GM21825 (cell line): ENCODE measurements around the gene OR4D11.
"Not testable (repeated sequence)": the region's sequence is repeated elsewhere in the genome, so short reads cannot be mapped to it uniquely, and the experiment has no call there.

Experiments used
- ATAC-seq: cut with Tn5 transposase; IDR thresholded peaks from one replicate; pipeline ENCODE4 v1.9.1; 2021; ENCODE audit warnings: mild to moderate bottlenecking, moderate library complexity; ENCODE audit not compliant: unreplicated experiment

OR4D11 gene

GRCh38 chr11:59503276-59503675, at the start of gene OR4D11:
TSS of gene OR4D11 (plus strand) at chr11:59503576. CDS start at chr11:59503576, 0 bp downstream.
- ATAC-seq, result no peak

GRCh38 chr11:59456661-59457060, 46.7 kb upstream of the OR4D11 start, which contains the start of gene OR4D6:
TSS of gene OR4D6 (plus strand) at chr11:59456961. CDS start at chr11:59456961, 0 bp downstream.
- no peak for ATAC-seq

GRCh38 chr11:59459916-59460315, 43.5 kb upstream of the OR4D11 start:
- ATAC-seq, result no peak

GRCh38 chr11:59463190-59463641, 40.2 kb upstream of the OR4D11 start:
- no peak for ATAC-seq

GRCh38 chr11:59473015-59473414, 30.4 kb upstream of the OR4D11 start, which contains the start of gene OR4D10:
TSS of gene OR4D10 (plus strand) at chr11:59473315. CDS start at chr11:59477430, 4,115 bp downstream.
- no peak for ATAC-seq

DNA sequence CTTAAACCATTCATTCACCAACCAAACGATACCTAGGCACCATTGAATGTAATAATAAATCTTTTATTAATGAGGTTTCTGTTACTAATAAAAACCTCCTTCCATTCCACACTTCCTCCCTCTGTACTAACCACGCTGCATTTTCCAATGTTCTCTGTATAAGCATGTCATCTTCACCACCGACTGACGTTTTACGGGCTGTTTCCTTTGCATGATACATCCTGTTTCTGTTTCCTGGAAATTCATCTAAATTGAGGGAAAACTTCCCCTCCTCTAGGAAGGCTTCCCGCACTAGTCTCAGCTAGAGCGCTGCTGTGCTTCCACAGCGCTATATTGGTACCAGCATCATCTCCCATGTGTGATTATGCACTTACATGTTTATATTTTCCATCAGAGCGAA, 28.2 kb upstream of the OR4D11 start:
- ATAC-seq, result no peak

DNA sequence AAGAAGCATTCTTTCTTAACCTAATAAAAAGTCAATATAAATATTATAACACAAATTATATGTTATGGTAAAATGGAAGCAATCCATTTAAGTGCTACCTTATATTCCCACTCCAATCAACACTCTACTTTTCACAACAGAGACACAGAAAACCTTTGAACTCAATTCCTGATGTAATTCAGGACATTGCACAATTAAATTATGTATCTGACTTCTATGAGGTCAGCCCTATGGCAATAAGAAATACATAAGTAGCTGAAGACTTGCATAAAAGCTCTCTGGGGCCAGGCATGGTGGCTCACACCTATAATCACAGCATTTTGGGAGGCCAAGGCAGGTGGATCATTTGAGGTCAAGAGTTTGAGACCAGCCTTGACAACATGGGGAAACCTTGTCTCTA, 23.5 kb upstream of the OR4D11 start:
- no peak for ATAC-seq

- ATAC-seq, result no peak
Observed at GRCh38 chr11:59480359-59480758, 23.0 kb upstream of the OR4D11 start.

DNA sequence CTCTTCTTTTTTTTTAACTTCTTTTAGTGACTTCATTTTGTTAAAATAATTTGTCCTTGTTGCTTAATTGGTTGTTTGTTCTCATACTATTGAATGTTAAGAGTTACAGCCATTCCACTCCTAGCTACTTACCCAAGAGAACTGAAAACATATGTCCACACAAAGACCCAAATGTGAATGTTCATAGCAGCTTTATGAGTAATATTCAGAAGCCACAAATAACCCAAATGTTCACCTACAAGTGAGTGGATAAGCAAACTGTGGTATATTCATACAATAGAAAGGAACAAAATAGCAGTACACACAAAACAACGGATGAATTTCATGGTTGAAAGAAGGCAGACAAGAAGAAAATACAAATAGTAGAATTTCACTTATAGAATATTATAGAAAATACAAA, 1.4 kb upstream of the OR4D11 start:
- ATAC-seq, result no peak

DNA sequence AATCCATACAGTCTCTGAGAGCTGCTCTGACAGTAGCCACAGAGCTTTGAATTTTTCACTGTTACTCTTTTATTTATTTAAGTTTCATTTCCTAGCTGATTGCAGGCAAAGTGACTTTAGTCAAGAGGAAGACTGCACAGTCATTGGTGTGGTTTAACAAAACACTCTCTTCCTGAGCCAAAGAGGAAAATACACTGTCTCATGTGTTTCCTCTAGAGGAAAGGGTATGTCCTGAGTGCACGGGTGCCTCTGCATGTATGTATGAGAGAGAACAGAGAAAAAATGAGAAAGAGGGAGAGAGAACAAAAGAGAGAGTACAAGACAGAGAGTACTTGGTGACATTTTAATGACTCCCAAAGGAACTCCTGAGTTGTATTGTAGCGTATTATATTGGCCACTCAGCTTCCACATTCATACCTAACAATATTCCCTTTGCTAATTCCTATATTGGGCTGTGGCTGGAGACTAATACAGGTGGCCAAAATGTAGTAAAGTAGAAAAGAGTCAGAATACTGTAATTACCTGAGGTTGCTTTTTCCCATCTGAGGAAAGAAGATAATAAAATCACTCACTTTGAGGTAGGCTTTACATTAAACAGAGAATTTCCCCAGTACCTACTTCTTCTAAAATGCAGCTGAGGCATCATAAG, 7.7 kb downstream of the OR4D11 start, which contains the start of gene OR4D9:
TSS of gene OR4D9 (plus strand) at position 599 of the 649 bp plus-strand sequence. CDS start 3,374 bp downstream, outside the sequence.
- no peak for ATAC-seq

DNA sequence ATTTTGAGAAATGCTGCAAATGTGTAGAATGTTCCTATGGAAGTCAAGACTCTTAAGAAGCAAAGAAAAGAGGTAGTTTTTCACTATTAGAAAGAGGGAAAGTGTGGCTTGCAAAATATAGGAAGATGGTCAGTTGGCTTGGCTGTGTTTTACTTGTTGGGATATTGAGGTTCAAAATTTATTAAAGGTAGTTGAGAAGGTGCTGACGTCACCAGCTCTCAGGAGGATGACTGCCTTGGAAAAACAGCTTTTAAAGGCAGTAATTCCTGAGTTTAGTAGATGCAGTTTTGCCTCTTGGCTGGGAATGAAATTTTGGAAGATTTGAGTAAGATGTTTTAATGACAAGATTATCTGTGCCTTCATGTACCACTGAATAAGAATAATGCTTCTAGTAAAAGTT, 8.3 kb downstream of the OR4D11 start:
- no peak for ATAC-seq

DNA sequence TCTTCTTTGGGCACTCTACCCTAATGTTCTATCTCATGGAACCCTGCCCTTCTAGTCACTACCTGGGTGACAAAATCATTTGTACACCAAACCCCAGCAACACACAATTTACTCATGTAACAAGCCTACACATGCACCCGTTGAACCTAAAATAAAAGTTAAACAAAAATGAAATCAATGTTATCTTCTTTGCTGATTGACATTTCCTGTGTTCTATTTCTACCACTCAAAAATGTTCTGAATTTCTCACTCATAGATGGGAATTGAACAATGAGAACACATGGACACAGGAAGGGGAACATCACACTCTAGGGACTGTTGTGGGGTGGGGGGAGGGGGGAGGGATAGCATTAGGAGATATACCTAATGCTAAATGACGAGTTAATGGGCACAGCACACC, 16.8 kb downstream of the OR4D11 start:
- ATAC-seq, result not testable (repeated sequence)

- no peak for ATAC-seq
Observed at GRCh38 chr11:59520741-59521140, 17.4 kb downstream of the OR4D11 start.

DNA sequence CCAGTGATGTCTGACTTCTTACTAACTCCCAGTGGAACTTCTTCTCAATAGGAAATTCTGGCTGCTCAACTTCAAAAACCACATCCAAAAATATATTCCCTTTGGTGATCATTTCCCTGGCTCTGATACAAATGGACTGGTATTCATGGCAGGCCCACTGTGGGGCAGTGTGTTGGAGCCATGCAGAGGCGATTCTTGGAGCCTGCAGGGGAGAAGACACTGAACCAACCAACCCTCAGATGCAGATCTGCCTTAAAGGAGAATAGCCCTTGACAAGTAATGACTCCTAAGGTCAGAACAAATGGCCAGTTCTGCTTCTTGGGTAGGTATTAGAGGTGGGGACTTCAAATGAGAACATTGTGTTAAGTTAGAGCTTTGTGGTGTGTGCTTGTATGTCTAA, 20.2 kb downstream of the OR4D11 start:
- no peak for ATAC-seq

- ATAC-seq, result no peak
Observed at GRCh38 chr11:59528711-59529110, 25.3 kb downstream of the OR4D11 start.

- no peak for ATAC-seq
Observed at GRCh38 chr11:59532620-59533019, 29.2 kb downstream of the OR4D11 start.

GRCh38 chr11:59534676-59535075, 31.3 kb downstream of the OR4D11 start:
- ATAC-seq, result no peak

- ATAC-seq, result no peak
Observed at GRCh38 chr11:59542142-59542810, 38.9 kb downstream of the OR4D11 start.

DNA sequence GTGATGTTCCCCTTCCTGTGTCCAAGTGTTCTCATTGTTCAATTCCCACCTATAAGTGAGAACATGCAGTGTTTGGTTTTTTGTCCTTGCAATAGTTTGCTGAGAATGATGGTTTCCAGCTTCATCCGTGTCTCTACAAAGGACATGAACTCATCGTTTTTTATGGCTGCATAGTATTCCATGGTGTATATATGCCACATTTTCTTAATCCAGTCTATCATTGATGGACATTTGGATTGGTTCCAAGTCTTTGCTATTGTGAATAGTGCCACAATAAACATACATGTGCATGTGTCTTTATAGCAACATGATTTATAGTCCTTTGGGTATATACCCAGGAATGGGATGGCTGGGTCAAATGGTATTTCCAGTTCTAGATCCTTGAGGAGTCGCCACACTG, 40.3 kb downstream of the OR4D11 start:
- ATAC-seq, result not testable (repeated sequence)

DNA sequence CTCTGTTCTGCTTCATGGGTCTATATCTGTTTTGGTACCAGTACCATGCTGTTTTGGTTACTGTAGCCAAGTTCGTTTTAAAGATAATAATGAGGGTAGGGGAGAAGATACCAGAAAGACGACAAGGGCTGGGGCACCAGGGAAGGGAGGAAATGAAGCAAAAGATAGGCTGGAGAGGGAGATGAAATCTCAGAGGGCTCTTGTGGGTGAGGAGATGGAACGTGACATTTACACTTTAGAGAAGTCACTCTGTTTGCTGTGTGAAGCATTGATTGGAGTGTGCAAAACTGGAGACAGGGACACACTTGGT, 41.4 kb downstream of the OR4D11 start:
- no peak for ATAC-seq

GRCh38 chr11:59545179-59546020, 42.0 kb downstream of the OR4D11 start:
- ATAC-seq, result no peak
